Natural killer cell (primary cell): ENCODE data around the gene ZNF536. TPM values are rescaled to one million over a fixed set of nuclear protein-coding genes. Genes with fewer than 3 reads are reported as not detected.
"Not testable (repeated sequence)": the region's sequence is repeated elsewhere in the genome, so short reads cannot be mapped to it uniquely, and the experiment has no call there.

ENCODE experiments used
- ATAC-seq, 3 donors: fragments of 150-1000 bp in 2 of 3; fragments of 200-7000 bp in 1 of 3; cut with Tn5 transposase; 1 replicate in 1 of 3; 2 replicates in 2 of 3; pipeline ENCODE4 v1.10.0; 2021; ENCODE audit warnings: mild to moderate bottlenecking in 2 of 3, moderate library complexity in 2 of 3
- DNase-seq, 2 donors: peaks; one replicate each; pipeline versions ENCODE4 v3.0.0 to v3.0.0-alpha.2; 2013 to 2021; ENCODE audit warnings: mixed read lengths in 1 of 2
- H3K27ac ChIP-seq: one replicate; pipeline ENCODE4 v1.5.1; 2013; ENCODE audit warnings: mild to moderate bottlenecking, low read length
- H3K27me3 ChIP-seq: one replicate; pipeline ENCODE4 v1.6.1; 2013; ENCODE audit warnings: low read length; ENCODE audit not compliant: control insufficient read depth, insufficient read depth
- H3K36me3 ChIP-seq: one replicate; pipeline ENCODE4 v1.6.1; 2013; ENCODE audit warnings: low read length; ENCODE audit not compliant: control insufficient read depth, insufficient read depth
- H3K4me1 ChIP-seq: one replicate; pipeline ENCODE4 v1.6.1; 2013; ENCODE audit warnings: low read length; ENCODE audit not compliant: control insufficient read depth, insufficient read depth
- H3K4me3 ChIP-seq: one replicate; pipeline ENCODE4 v1.5.1; 2013; ENCODE audit warnings: low read length
- H3K9me3 ChIP-seq: one replicate; pipeline ENCODE4 v1.6.1; 2013; ENCODE audit warnings: low read length; ENCODE audit not compliant: control insufficient read depth, insufficient read depth
- H3K27ac Mint-ChIP-seq, 2 donors: one replicate each; pipeline ENCODE4 v1.8.0; 2022; ENCODE audit warnings: mild to moderate bottlenecking in 2 of 2, mixed read lengths in 2 of 2, moderate library complexity in 1 of 2
- H3K27me3 Mint-ChIP-seq, 2 donors: one replicate each; pipeline ENCODE4 v1.8.0; 2022; ENCODE audit warnings: low read depth in 2 of 2, mixed read lengths in 2 of 2
- H3K36me3 Mint-ChIP-seq: one replicate; pipeline ENCODE4 v1.8.0; 2022; ENCODE audit warnings: mixed read lengths
- H3K4me1 Mint-ChIP-seq, 2 donors: one replicate each; pipeline ENCODE4 v1.8.0; 2022; ENCODE audit warnings: mixed read lengths in 2 of 2
- H3K4me3 Mint-ChIP-seq: one replicate; pipeline ENCODE4 v1.8.0; 2022; ENCODE audit warnings: mild to moderate bottlenecking, moderate library complexity, mixed read lengths
- H3K9me3 Mint-ChIP-seq, 2 donors: one replicate each; pipeline ENCODE4 v1.8.0; 2022; ENCODE audit warnings: mixed read lengths in 2 of 2
- WGBS: methylation state at CpG from one replicate; pipeline ENCODE4 v1.1.7; 2013; ENCODE audit warnings: missing lambda C conversion rate; ENCODE audit not compliant: insufficient coverage; 5-methylcytosine and 5-hydroxymethylcytosine counted together
- intact Hi-C: fragments of 100-400 bp; cut with micrococcal nuclease; formaldehyde crosslinking; loops from one replicate; pipeline ENCODE4 v1.14.2; 2022
- total RNA-seq, 4 donors: library from RNA; stranded (reverse); fragments of 120-200 nt in 1 of 4; gene quantifications; one replicate each; pipeline versions ENCODE4 v1.2.3 to v1.2.4, GENCODE V29; 2013 to 2022
- TF ChIP-seq, protein P1 (sequence below): fragments of 200-600 bp; IDR thresholded peaks from one replicate; pipeline ENCODE4 v1.8.0; 2022; ENCODE audit warnings: antibody characterized with exemption

The ZNF536 gene
- total RNA-seq, 3 donors from 2014 or later (not counting 1 experiment from before 2014, with no cell fraction given): not detected

DNA sequence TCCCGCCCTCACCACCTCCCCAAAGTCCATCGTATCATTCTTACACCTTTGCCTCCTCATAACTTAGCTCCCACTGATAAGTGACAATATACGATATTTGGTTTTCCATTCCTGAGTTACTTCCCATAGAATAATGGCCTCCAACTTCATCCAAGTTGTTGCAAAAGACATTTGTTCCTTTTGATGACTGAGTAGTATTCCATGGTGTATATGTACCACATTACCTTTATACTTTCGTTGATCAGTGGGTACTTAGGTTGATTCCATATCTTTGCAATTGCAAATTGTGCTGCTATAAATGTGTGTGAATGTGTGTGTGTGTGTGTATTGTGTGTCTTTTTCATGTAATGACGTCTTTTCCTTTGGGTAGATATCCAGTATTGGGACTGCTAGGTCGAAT lies 109.6 kb downstream of the ZNF536 start:
- Mint-ChIP-seq H3K36me3 (no peaks in the 10 kb centered on the region), H3K9me3 (peaks cover 0 to 4% of the 10 kb centered on the region in 2 donors), H3K27ac (no peak overlapping the region), H3K4me3 (no peak overlapping the region), H3K27me3 (peaks cover 12 to 44% of the 10 kb centered on the region in 2 donors), H3K4me1 (no peaks in the 10 kb centered on the region)
- no peak overlapping the region for H3K27ac ChIP-seq
- ATAC-seq (no peak), DNase-seq (no peak)
- no peaks in the 10 kb centered on the region for H3K4me1 ChIP-seq
- TF ChIP-seq, protein P1, sequence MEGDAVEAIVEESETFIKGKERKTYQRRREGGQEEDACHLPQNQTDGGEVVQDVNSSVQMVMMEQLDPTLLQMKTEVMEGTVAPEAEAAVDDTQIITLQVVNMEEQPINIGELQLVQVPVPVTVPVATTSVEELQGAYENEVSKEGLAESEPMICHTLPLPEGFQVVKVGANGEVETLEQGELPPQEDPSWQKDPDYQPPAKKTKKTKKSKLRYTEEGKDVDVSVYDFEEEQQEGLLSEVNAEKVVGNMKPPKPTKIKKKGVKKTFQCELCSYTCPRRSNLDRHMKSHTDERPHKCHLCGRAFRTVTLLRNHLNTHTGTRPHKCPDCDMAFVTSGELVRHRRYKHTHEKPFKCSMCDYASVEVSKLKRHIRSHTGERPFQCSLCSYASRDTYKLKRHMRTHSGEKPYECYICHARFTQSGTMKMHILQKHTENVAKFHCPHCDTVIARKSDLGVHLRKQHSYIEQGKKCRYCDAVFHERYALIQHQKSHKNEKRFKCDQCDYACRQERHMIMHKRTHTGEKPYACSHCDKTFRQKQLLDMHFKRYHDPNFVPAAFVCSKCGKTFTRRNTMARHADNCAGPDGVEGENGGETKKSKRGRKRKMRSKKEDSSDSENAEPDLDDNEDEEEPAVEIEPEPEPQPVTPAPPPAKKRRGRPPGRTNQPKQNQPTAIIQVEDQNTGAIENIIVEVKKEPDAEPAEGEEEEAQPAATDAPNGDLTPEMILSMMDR: no peak
- no peaks in the 10 kb centered on the region for H3K36me3 ChIP-seq
- H3K27me3 ChIP-seq: no peaks in the 10 kb centered on the region
- intact Hi-C loops: no loop called here
- H3K9me3 ChIP-seq: no peaks in the 10 kb centered on the region
- WGBS: 86% methylated on average over 4 of the region's 6 CpGs
- no peak overlapping the region for H3K4me3 ChIP-seq

DNA sequence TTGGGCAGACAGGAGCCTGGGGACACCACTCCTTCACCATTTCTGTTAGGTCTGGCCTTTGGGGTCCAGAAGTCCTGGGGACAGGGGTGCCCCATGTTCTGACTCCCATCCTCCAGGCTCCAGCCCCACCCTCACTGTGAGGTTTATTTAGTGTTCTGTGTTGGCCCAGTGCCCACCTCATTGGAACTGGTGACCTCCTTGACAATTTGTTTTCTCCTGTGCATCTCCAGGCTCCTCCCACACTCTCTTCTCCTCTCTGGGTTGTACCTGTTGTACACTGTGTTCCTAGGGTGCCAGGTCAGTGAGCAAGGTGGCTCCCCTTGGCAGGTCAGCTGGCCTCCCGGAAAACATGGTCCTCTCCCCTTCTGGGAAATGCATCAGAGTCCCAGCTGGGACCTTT lies 110.8 kb downstream of the ZNF536 start:
- H3K27me3 ChIP-seq: no peaks in the 10 kb centered on the region
- Mint-ChIP-seq H3K9me3 (peaks cover 0 to 4% of the 10 kb centered on the region in 2 donors), H3K27me3 (peaks cover 12 to 50% of the 10 kb centered on the region in 2 donors), H3K4me3 (no peak overlapping the region), H3K27ac (no peak overlapping the region), H3K4me1 (no peaks in the 10 kb centered on the region), H3K36me3 (no peaks in the 10 kb centered on the region)
- H3K27ac ChIP-seq: no peak overlapping the region
- WGBS: 92% methylated on average over 1 of the region's 1 CpG
- no peak overlapping the region for H3K4me3 ChIP-seq
- no peaks in the 10 kb centered on the region for H3K4me1 ChIP-seq
- TF ChIP-seq, protein P1: no peak
- DNase-seq (no peak), ATAC-seq (no peak)
- no peaks in the 10 kb centered on the region for H3K9me3 ChIP-seq
- intact Hi-C loops: no loop called here
- no peaks in the 10 kb centered on the region for H3K36me3 ChIP-seq

GRCh38 chr19:30486250-30486649 lies 114.1 kb downstream of the ZNF536 start:
- H3K4me1 ChIP-seq, ATAC-seq, H3K36me3 ChIP-seq, H3K4me1 Mint-ChIP-seq, H3K9me3 Mint-ChIP-seq, intact Hi-C loops, H3K27me3 ChIP-seq, H3K4me3 Mint-ChIP-seq, H3K9me3 ChIP-seq, H3K27ac ChIP-seq, H3K36me3 Mint-ChIP-seq, H3K27ac Mint-ChIP-seq, DNase-seq, H3K4me3 ChIP-seq: not testable (repeated sequence)
- H3K27me3 Mint-ChIP-seq: peaks cover 6 to 34% of the 10 kb centered on the region in 2 donors
- 93% methylated on average over 2 of the region's 2 CpGs for WGBS

DNA sequence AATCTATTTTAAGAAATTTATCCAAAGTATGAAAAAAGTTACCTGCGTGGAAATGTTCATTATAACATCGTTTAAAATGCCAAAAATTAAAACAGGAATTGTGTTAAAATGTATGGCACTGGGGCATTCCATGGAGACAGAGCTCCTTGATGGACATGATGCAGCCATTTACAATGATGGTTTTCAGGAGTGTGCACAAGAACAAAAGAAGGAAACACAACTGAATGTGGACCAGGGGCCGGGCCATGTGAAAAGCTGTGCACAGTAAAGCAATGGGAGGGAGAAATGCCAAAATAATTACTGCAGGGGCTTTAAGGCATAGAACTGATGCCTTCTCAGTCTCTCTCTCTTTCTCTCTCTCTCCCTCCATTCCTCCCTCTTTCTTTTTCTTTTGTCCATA lies 115.0 kb downstream of the ZNF536 start:
- no peak for DNase-seq
- Mint-ChIP-seq H3K4me3 (no peak overlapping the region), H3K36me3 (no peaks in the 10 kb centered on the region), H3K4me1 (no peaks in the 10 kb centered on the region), H3K9me3 (no peaks in the 10 kb centered on the region), H3K27me3 (peaks cover 6 to 42% of the 10 kb centered on the region in 2 donors), H3K27ac (no peak overlapping the region)
- TF ChIP-seq, protein P1: no peak
- H3K9me3 ChIP-seq: no peaks in the 10 kb centered on the region
- no peak for ATAC-seq
- 76% methylated on average over 3 of the region's 3 CpGs for WGBS
- H3K27me3 ChIP-seq: no peaks in the 10 kb centered on the region
- no peaks in the 10 kb centered on the region for H3K4me1 ChIP-seq
- no peak overlapping the region for H3K27ac ChIP-seq
- intact Hi-C loops: no loop called here
- H3K36me3 ChIP-seq: no peaks in the 10 kb centered on the region
- H3K4me3 ChIP-seq: no peak overlapping the region
